Thyroid gland (tissue), 4 donors: ENCODE measurements around the gene CYP26C1.

Experiments
- POLR2A ChIP-seq, 2 donors: fragments of 450-650 bp; IDR thresholded peaks; one replicate each; pipeline ENCODE4 v1.6.1; 2017; ENCODE audit warnings: antibody characterized with exemption in 2 of 2, mild to moderate bottlenecking in 2 of 2, moderate library complexity in 1 of 2
- TF ChIP-seq, protein P1 (sequence below), 6 experiments: fragments of 200-600 bp in 3 of 6; fragments of 450-650 bp in 3 of 6; sonication (generic) in 3 of 6; IDR thresholded peaks; one replicate each; pipeline ENCODE4 v1.5.1; 2016 to 2019; ENCODE audit warnings: antibody characterized with exemption in 6 of 6, mild to moderate bottlenecking in 2 of 6, inconsistent platforms in 1 of 6, moderate library complexity in 1 of 6

DNA sequence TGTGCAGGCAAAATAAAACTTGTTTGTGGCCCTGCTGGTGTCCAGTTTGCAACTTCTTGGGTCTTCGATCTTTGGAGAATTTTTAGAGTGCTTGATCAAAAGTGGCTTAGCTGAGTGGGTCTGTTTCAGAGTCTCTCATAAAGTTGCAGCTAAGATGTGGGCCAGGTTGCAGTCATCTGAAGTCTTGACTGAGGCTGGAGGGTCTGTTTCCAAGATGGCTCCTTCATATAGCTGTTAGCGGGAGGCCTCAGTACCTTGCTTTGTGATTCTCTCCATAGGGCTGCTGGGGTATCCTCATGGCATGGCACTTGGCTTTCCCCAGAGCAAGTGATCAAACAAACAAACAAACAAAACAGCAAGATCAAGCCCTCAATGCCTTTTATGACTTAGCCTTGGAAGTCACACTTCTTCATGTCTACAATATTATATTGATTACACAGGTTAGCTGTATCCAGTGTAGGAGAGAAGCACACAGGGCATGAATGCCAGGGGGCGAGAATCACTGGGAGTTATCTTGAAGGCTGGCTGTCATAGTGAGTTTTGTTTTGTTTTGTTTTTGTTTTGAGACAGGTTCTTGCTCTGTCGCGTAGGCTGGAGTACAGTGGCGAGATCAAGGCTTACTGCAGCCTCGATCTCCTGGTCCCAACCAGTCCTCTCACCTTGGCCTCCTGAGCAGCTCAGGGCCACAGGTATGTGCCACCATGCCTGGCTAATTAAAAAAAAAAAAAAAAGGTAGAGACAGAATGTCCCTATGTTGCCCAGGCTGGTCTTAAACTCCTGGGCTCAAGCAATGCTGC is 23.3 kb downstream of the CYP26C1 start:
- TF ChIP-seq, protein P1, sequence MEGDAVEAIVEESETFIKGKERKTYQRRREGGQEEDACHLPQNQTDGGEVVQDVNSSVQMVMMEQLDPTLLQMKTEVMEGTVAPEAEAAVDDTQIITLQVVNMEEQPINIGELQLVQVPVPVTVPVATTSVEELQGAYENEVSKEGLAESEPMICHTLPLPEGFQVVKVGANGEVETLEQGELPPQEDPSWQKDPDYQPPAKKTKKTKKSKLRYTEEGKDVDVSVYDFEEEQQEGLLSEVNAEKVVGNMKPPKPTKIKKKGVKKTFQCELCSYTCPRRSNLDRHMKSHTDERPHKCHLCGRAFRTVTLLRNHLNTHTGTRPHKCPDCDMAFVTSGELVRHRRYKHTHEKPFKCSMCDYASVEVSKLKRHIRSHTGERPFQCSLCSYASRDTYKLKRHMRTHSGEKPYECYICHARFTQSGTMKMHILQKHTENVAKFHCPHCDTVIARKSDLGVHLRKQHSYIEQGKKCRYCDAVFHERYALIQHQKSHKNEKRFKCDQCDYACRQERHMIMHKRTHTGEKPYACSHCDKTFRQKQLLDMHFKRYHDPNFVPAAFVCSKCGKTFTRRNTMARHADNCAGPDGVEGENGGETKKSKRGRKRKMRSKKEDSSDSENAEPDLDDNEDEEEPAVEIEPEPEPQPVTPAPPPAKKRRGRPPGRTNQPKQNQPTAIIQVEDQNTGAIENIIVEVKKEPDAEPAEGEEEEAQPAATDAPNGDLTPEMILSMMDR (IDR thresholded peaks at IDR 0.05), result no peak
- no peak for TF ChIP-seq POLR2A (IDR thresholded peaks at IDR 0.05)
